ENCODE data around the gene SLC7A8. TPM values are rescaled to one million over a fixed set of nuclear protein-coding genes. Genes with fewer than 3 reads are reported as not detected.

SLC7A8 gene
- total RNA-seq, 2 experiments from 2014 or later, result 0.73 to 0.80 TPM

- no peaks in the 10 kb centered on the region for H3K9me3 Mint-ChIP-seq
- Histone ChIP-seq H3K36me3 (ENCODE audit: insufficient read depth, low read length) (no peaks in the 10 kb centered on the region), H3K27me3 (ENCODE audit: control insufficient read depth in 1 of 2, insufficient read depth in 2 of 2, low read length in 2 of 2) (peaks cover 0 to 3% of the 10 kb centered on the region in 2 experiments), H3K27ac (ENCODE audit: low read depth in 1 of 2, low read length in 2 of 2) (no peak overlapping the region), H3K4me1 (ENCODE audit: insufficient read depth, low read length) (peaks cover 8% of the 10 kb centered on the region), H3K4me3 (ENCODE audit: low read length) (no peak overlapping the region), H3K9me3 (ENCODE audit: control insufficient read depth in 1 of 2, insufficient read depth in 1 of 2, low read length in 2 of 2) (no peaks in the 10 kb centered on the region)
- intact Hi-C loops (cut with DNase I, micrococcal nuclease), result no loop called here
- ChIA-PET CTCF (interaction anchor here (1.0 kb wide), 1 partner anchor 94 kb away, joined by 3 read pairs; no protein-coding TSS in a partner anchor), POLR2A (no interaction called here)
- peaks cover 25% of the 10 kb centered on the region for H3K4me1 Mint-ChIP-seq (ENCODE audit: low read depth)
- peaks cover 14% of the 10 kb centered on the region for H3K27me3 Mint-ChIP-seq
- ATAC-seq (ENCODE audit: poor library complexity) (no peak), DNase-seq (no peak)
- H3K36me3 Mint-ChIP-seq (ENCODE audit: low read depth), result no peaks in the 10 kb centered on the region
- no peak overlapping the region for H3K4me3 Mint-ChIP-seq
- TF ChIP-seq CTCF (IDR thresholded peaks at IDR 0.05), result no peak
- H3K27ac Mint-ChIP-seq, result no peak overlapping the region
Measured at GRCh38 chr14:23171222-23171975, 12.1 kb downstream of the SLC7A8 start.

GRCh38 chr14:23169622-23170021, 13.8 kb downstream of the SLC7A8 start:
- no peaks in the 10 kb centered on the region for H3K9me3 Mint-ChIP-seq
- Histone ChIP-seq H3K27ac (ENCODE audit: low read depth in 1 of 2, low read length in 2 of 2) (no peak overlapping the region), H3K27me3 (ENCODE audit: control insufficient read depth in 1 of 2, insufficient read depth in 2 of 2, low read length in 2 of 2) (no peaks in the 10 kb centered on the region), H3K4me1 (ENCODE audit: insufficient read depth, low read length) (peaks cover 8% of the 10 kb centered on the region), H3K36me3 (ENCODE audit: insufficient read depth, low read length) (no peaks in the 10 kb centered on the region), H3K9me3 (ENCODE audit: control insufficient read depth in 1 of 2, insufficient read depth in 1 of 2, low read length in 2 of 2) (no peaks in the 10 kb centered on the region), H3K4me3 (ENCODE audit: low read length) (no peak overlapping the region)
- no peak for TF ChIP-seq CTCF (IDR thresholded peaks at IDR 0.05)
- intact Hi-C loops (cut with DNase I, micrococcal nuclease), result no loop called here
- H3K36me3 Mint-ChIP-seq (ENCODE audit: low read depth), result no peaks in the 10 kb centered on the region
- ChIA-PET CTCF (no interaction called here), POLR2A (interaction anchor here (0.9 kb wide), 1 partner anchor 50 kb away, joined by 3 read pairs; no protein-coding TSS in a partner anchor)
- DNase-seq, result no peak
- H3K4me1 Mint-ChIP-seq (ENCODE audit: low read depth), result peaks cover 25% of the 10 kb centered on the region
- H3K27me3 Mint-ChIP-seq, result peaks cover 7% of the 10 kb centered on the region
- H3K27ac Mint-ChIP-seq, result no peak overlapping the region
- H3K4me3 Mint-ChIP-seq, result no peak overlapping the region
- ATAC-seq (ENCODE audit: poor library complexity), result no peak

- ATAC-seq (ENCODE audit: poor library complexity), result no peak
- H3K27me3 Mint-ChIP-seq, result no peaks in the 10 kb centered on the region
- no peak overlapping the region for H3K27ac ChIP-seq (ENCODE audit: low read depth in 1 of 2, low read length in 2 of 2)
- no peak overlapping the region for H3K27ac Mint-ChIP-seq
- no peaks in the 10 kb centered on the region for H3K27me3 ChIP-seq (ENCODE audit: control insufficient read depth in 1 of 2, insufficient read depth in 2 of 2, low read length in 2 of 2)
- H3K4me1 ChIP-seq (ENCODE audit: insufficient read depth, low read length), result peaks cover 9% of the 10 kb centered on the region
- no peak for TF ChIP-seq CTCF (IDR thresholded peaks at IDR 0.05)
- no peak for DNase-seq
- no peak overlapping the region for H3K4me3 ChIP-seq (ENCODE audit: low read length)
- H3K9me3 Mint-ChIP-seq, result no peaks in the 10 kb centered on the region
- intact Hi-C loops (cut with DNase I, micrococcal nuclease), result no loop called here
- peaks cover 16% of the 10 kb centered on the region for H3K4me1 Mint-ChIP-seq (ENCODE audit: low read depth)
- POLR2A ChIA-PET, result no interaction called here
- H3K36me3 Mint-ChIP-seq (ENCODE audit: low read depth), result no peaks in the 10 kb centered on the region
- H3K9me3 ChIP-seq (ENCODE audit: control insufficient read depth in 1 of 2, insufficient read depth in 1 of 2, low read length in 2 of 2), result no peaks in the 10 kb centered on the region
- H3K4me3 Mint-ChIP-seq, result no peak overlapping the region
- CTCF ChIA-PET, result no interaction called here
- H3K36me3 ChIP-seq (ENCODE audit: insufficient read depth, low read length), result no peaks in the 10 kb centered on the region
Measured at GRCh38 chr14:23168246-23168645, 15.2 kb downstream of the SLC7A8 start.
